Neural progenitor cell (in vitro differentiated cells): ENCODE data around the gene HSD17B4. TPM values are rescaled to one million over a fixed set of nuclear protein-coding genes. Genes with fewer than 3 reads are reported as not detected.
"Not testable (repeated sequence)": the region's sequence is repeated elsewhere in the genome, so short reads cannot be mapped to it uniquely, and the experiment has no call there.

Experiments used
- DNase-seq: peaks from one replicate; pipeline ENCODE4 v3.0.0-alpha.2; 2016; ENCODE audit warnings: low spot score
- H2AFZ ChIP-seq: fragments of 200-600 bp; sonication (generic); replicated peaks from 2 replicates; pipeline ENCODE4 v1.6.1; 2016; ENCODE audit warnings: antibody characterized with exemption
- H3F3A ChIP-seq: fragments of 200-600 bp; sonication (generic); 2 replicates; pipeline ENCODE4 v1.6.1; 2016; ENCODE audit warnings: antibody characterized with exemption, low read depth
- H3K27ac ChIP-seq: fragments of 200-600 bp; sonication (generic); 2 replicates; pipeline ENCODE4 v1.5.1; 2016; ENCODE audit warnings: mild to moderate bottlenecking
- H3K27me3 ChIP-seq: fragments of 200-600 bp; sonication (generic); 2 replicates; pipeline ENCODE4 v1.6.1; 2016; ENCODE audit warnings: mild to moderate bottlenecking, moderate library complexity
- H3K36me3 ChIP-seq: fragments of 200-600 bp; sonication (generic); 2 replicates; pipeline ENCODE4 v1.5.1; 2016
- H3K4me1 ChIP-seq: fragments of 200-600 bp; sonication (generic); 2 replicates; pipeline ENCODE4 v1.6.1; 2016; ENCODE audit warnings: mixed run types
- H3K4me2 ChIP-seq: fragments of 200-600 bp; sonication (generic); 2 replicates; pipeline ENCODE4 v1.6.1; 2016
- H3K4me3 ChIP-seq: fragments of 200-600 bp; sonication (generic); 2 replicates; pipeline ENCODE4 v1.5.1; 2016
- H3K79me2 ChIP-seq: fragments of 200-600 bp; sonication (generic); 2 replicates; pipeline ENCODE4 v1.6.1; 2016; ENCODE audit warnings: low read depth
- H3K9ac ChIP-seq: fragments of 200-600 bp; sonication (generic); 2 replicates; pipeline ENCODE4 v1.6.1; 2016
- H3K9me3 ChIP-seq: fragments of 200-600 bp; sonication (generic); 2 replicates; pipeline ENCODE4 v1.5.1; 2016; ENCODE audit warnings: low read depth
- H4K20me1 ChIP-seq: fragments of 200-600 bp; sonication (generic); 2 replicates; pipeline ENCODE4 v1.6.1; 2016; ENCODE audit warnings: low read depth
- H3K27ac Mint-ChIP-seq: 3 replicates; pipeline ENCODE4 v1.8.0; 2021; ENCODE audit warnings: mixed read lengths
- H3K27me3 Mint-ChIP-seq: 2 replicates; pipeline ENCODE4 v1.8.0; 2022; ENCODE audit warnings: low read depth, mild to moderate bottlenecking, inconsistent platforms, moderate library complexity, mixed read lengths; ENCODE audit not compliant: insufficient read depth
- H3K36me3 Mint-ChIP-seq: 3 replicates; pipeline ENCODE4 v1.8.0; 2021; ENCODE audit warnings: mixed read lengths
- H3K4me1 Mint-ChIP-seq: 3 replicates; pipeline ENCODE4 v1.8.0; 2021; ENCODE audit warnings: mixed read lengths
- H3K4me3 Mint-ChIP-seq: 3 replicates; pipeline ENCODE4 v1.8.0; 2021; ENCODE audit warnings: mild to moderate bottlenecking, moderate library complexity, mixed read lengths
- H3K9me3 Mint-ChIP-seq: 3 replicates; pipeline ENCODE4 v1.8.0; 2020; ENCODE audit warnings: mixed read lengths
- EZH2 ChIP-seq: fragments of 200-600 bp; sonication (generic); IDR thresholded peaks from 2 replicates; pipeline ENCODE4 v1.6.1; 2017; ENCODE audit warnings: antibody characterized with exemption, mild to moderate bottlenecking, moderate library complexity
- EZH2phosphoT487 ChIP-seq: fragments of 200-600 bp; sonication (generic); IDR thresholded peaks from 2 replicates; pipeline ENCODE4 v1.6.1; 2017; ENCODE audit warnings: antibody characterized with exemption
- total RNA-seq: library from RNA; depleted of rRNA; stranded (reverse); fragments of >200 nt; gene quantifications from 2 replicates; pipeline ENCODE4 v1.2.3, GENCODE V29; 2015; ENCODE audit warnings: low replicate concordance
- TF ChIP-seq, protein P1 (sequence below): fragments of 200-600 bp; sonication (generic); IDR thresholded peaks from 2 replicates; pipeline ENCODE4 v1.5.1; 2017; ENCODE audit warnings: antibody characterized with exemption, mild to moderate bottlenecking

The HSD17B4 gene
- total RNA-seq, 1 donor from 2014 or later, result 306 TPM

- no peak overlapping the region for H3K9ac ChIP-seq
- peaks cover 26% of the 10 kb centered on the region for H3F3A ChIP-seq
- peaks cover 20% of the 10 kb centered on the region for H3K4me1 ChIP-seq
- H2AFZ ChIP-seq, result no peak overlapping the region
- TF ChIP-seq, protein P1, sequence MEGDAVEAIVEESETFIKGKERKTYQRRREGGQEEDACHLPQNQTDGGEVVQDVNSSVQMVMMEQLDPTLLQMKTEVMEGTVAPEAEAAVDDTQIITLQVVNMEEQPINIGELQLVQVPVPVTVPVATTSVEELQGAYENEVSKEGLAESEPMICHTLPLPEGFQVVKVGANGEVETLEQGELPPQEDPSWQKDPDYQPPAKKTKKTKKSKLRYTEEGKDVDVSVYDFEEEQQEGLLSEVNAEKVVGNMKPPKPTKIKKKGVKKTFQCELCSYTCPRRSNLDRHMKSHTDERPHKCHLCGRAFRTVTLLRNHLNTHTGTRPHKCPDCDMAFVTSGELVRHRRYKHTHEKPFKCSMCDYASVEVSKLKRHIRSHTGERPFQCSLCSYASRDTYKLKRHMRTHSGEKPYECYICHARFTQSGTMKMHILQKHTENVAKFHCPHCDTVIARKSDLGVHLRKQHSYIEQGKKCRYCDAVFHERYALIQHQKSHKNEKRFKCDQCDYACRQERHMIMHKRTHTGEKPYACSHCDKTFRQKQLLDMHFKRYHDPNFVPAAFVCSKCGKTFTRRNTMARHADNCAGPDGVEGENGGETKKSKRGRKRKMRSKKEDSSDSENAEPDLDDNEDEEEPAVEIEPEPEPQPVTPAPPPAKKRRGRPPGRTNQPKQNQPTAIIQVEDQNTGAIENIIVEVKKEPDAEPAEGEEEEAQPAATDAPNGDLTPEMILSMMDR, result no peak
- TF ChIP-seq EZH2phosphoT487 (peak; percentile 59), EZH2 (no peak)
- peaks cover 16% of the 10 kb centered on the region for H3K79me2 ChIP-seq
- Mint-ChIP-seq H3K4me1 (peaks cover 12% of the 10 kb centered on the region), H3K4me3 (no peak overlapping the region), H3K27ac (no peak overlapping the region), H3K36me3 (peaks cover 30% of the 10 kb centered on the region), H3K9me3 (no peaks in the 10 kb centered on the region), H3K27me3 (no peaks in the 10 kb centered on the region)
- peak overlapping the region; percentile 79 for H3K27ac ChIP-seq
- peak overlapping the region; percentile 22 for H3K4me3 ChIP-seq
- peaks cover 8% of the 10 kb centered on the region for H4K20me1 ChIP-seq
- H3K36me3 ChIP-seq, result peaks cover 20% of the 10 kb centered on the region
- no peaks in the 10 kb centered on the region for H3K27me3 ChIP-seq
- no peaks in the 10 kb centered on the region for H3K9me3 ChIP-seq
- H3K4me2 ChIP-seq, result peak overlapping the region; percentile 71
- peak; percentile 18 for DNase-seq
Observed at GRCh38 chr5:119476341-119476740, 24.0 kb downstream of the HSD17B4 start.

DNA sequence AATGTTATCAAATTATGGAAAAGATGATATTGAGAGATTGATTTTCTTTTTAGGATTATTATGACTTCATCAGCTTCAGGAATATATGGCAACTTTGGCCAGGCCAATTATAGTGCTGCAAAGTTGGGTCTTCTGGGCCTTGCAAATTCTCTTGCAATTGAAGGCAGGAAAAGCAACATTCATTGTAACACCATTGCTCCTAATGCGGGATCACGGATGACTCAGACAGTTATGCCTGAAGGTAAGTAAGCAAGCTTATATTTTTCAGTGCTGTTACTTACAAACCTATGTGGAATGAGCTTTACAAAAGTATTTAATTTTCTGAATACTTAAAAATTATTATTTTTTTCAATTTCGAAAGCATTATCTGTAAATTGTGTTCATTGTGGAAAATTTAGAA is 26.5 kb downstream of the HSD17B4 start:
- no peaks in the 10 kb centered on the region for H3K27me3 Mint-ChIP-seq
- Histone ChIP-seq H3K9me3 (no peaks in the 10 kb centered on the region), H4K20me1 (peaks cover 8% of the 10 kb centered on the region), H3K4me3 (no peak overlapping the region), H3K4me1 (peaks cover 20% of the 10 kb centered on the region), H3K27me3 (no peaks in the 10 kb centered on the region), H2AFZ (no peak overlapping the region), H3K36me3 (peaks cover 20% of the 10 kb centered on the region), H3F3A (peaks cover 26% of the 10 kb centered on the region), H3K9ac (no peak overlapping the region), H3K27ac (no peak overlapping the region), H3K79me2 (no peaks in the 10 kb centered on the region), H3K4me2 (no peak overlapping the region)
- peaks cover 12% of the 10 kb centered on the region for H3K4me1 Mint-ChIP-seq
- H3K4me3 Mint-ChIP-seq, result no peak overlapping the region
- no peaks in the 10 kb centered on the region for H3K9me3 Mint-ChIP-seq
- no peak overlapping the region for H3K27ac Mint-ChIP-seq
- no peak for DNase-seq
- TF ChIP-seq EZH2 (no peak), EZH2phosphoT487 (no peak)
- TF ChIP-seq, protein P1, result no peak
- peaks cover 34% of the 10 kb centered on the region for H3K36me3 Mint-ChIP-seq

DNA sequence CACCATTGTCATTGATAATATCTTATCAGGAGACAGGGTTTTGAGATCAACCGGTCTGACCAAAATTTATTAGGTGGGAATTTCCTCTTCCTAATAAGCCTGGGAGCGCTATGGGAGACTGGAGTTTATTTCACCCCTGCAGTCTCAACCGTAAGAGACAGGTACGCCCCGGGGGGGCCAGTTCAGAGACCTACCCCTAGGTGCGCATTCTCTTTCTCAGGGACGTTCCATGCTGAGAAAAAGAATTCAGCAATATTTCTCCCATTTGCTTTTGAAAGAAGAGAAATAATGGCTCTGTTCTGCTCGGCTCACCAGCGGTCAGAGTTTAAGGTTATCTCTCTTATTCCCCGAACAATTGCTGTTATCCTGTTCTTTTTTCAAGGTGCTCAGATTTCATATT is 28.3 kb downstream of the HSD17B4 start:
- H3K4me1 ChIP-seq, result peaks cover 20% of the 10 kb centered on the region
- not testable (repeated sequence) for H3K4me2 ChIP-seq, H3K9ac ChIP-seq, H3K4me3 ChIP-seq, H2AFZ ChIP-seq, H3K27me3 Mint-ChIP-seq, H4K20me1 ChIP-seq, H3K9me3 Mint-ChIP-seq, H3K4me3 Mint-ChIP-seq, DNase-seq, H3K27ac Mint-ChIP-seq, H3K27me3 ChIP-seq, H3K9me3 ChIP-seq, H3K27ac ChIP-seq, H3K79me2 ChIP-seq
- H3F3A ChIP-seq, result peaks cover 18% of the 10 kb centered on the region
- H3K4me1 Mint-ChIP-seq, result peaks cover 12% of the 10 kb centered on the region
- peaks cover 39% of the 10 kb centered on the region for H3K36me3 Mint-ChIP-seq
- H3K36me3 ChIP-seq, result peaks cover 15% of the 10 kb centered on the region

GRCh38 chr5:119483155-119483554 is 30.9 kb downstream of the HSD17B4 start:
- no peak overlapping the region for H3K4me2 ChIP-seq
- no peaks in the 10 kb centered on the region for H4K20me1 ChIP-seq
- no peaks in the 10 kb centered on the region for H3K27me3 ChIP-seq
- no peak overlapping the region for H2AFZ ChIP-seq
- peaks cover 10% of the 10 kb centered on the region for H3K36me3 ChIP-seq
- H3K27me3 Mint-ChIP-seq, result no peaks in the 10 kb centered on the region
- no peak for DNase-seq
- H3K36me3 Mint-ChIP-seq, result peaks cover 36% of the 10 kb centered on the region
- no peaks in the 10 kb centered on the region for H3K9me3 Mint-ChIP-seq
- no peak overlapping the region for H3K9ac ChIP-seq
- peaks cover 3% of the 10 kb centered on the region for H3K4me1 ChIP-seq
- TF ChIP-seq EZH2 (no peak), EZH2phosphoT487 (no peak)
- TF ChIP-seq, protein P1, result no peak
- no peaks in the 10 kb centered on the region for H3K79me2 ChIP-seq
- H3K4me1 Mint-ChIP-seq, result peaks cover 5% of the 10 kb centered on the region
- no peaks in the 10 kb centered on the region for H3F3A ChIP-seq
- H3K27ac Mint-ChIP-seq, result no peak overlapping the region
- H3K27ac ChIP-seq, result no peak overlapping the region
- H3K4me3 ChIP-seq, result no peak overlapping the region
- H3K9me3 ChIP-seq, result no peaks in the 10 kb centered on the region
- H3K4me3 Mint-ChIP-seq, result no peak overlapping the region
